Measurements from ENCODE around the gene VSIG4.

Gene VSIG4

DNA sequence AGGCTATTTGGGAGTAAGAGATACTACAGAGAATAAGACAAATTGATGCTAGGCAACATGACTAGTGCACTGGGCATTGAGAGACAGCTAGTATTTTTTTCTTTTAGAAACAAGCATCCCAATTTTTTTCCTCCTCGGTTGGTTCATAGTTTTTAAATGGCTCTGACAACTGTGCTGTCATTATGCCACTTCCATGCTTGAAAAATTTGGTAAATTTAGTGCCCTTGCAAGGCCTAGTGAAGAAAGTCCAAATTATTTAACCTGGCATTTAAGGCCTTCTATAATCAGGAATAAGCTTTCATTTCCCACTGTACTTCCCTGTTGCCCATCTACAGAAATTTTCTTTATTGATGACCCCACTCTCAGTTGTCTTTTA is 15.8 kb downstream of the VSIG4 start:
- DNase-seq (ENCODE audit: low read depth in 2 of 2), result no peak

DNA sequence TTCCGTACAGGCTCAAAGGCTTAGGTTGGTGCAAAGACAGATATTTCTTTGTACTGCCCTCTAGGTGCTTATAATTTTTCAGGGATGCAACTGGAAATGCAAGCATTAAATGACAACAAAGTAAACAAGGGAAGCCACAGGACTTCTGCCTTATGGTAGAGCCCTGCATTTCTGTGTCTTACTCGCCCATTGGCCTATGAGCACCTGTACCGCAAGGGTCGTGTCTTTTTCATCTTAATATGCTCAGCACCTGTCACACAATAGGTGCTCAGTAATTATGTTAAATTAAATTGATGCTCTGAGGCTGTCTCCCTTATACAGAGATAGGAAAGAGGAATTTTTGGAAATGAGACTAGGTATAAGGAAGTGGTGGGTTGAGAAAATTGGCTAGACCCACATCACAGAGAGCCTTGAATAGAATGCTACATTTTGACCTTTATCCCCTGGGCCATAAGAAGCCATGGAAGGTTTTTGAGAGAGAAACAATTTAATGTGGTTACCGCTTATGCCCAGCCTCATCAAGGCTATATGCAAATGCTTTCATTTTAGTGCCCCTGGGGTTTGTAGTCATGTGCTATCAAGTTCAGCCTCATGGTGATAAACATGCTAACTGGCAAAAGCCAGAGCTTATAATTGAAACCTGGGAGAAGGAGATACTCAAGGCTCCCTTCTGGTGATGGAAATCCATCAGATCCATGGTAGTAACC is 16.3 kb downstream of the VSIG4 start:
- no peak for DNase-seq (ENCODE audit: low read depth in 2 of 2)

DNA sequence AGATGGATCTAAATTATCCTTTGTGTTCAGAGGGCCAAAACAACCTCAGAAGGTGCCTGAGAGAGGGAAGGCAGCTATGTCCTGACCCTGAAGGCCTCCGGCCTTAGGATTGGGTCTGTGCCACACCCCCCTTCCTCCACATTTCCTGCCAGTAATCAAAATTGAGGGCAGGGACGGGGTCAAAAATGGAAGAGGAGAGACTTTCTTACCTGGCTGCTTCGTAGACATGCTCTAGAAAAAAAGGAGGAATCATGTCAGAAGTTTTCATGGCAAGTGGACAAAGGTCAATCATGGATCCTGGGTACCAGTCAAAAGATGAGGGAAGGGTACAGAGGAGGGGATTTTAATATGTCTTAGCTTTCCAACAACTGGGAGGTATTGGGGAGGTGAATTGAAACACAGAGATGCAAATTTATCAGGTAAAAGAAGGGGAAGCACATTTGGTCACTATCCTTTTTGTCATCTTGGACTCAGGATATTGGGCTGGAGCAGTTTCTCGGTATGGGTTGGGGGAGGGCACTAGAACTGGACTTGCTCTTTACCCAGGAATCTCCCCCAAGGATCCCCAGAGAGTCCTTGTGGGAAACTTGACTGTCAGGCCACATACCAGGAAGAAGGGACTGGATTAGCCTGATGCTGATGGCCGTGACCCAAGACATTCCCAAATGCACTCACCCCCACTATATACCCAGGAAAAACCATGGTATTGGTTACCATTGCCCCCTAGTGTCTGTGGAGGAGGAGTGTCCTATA is 17.1 kb downstream of the VSIG4 start:
- DNase-seq (ENCODE audit: low read depth in 2 of 2), result no peak

DNA sequence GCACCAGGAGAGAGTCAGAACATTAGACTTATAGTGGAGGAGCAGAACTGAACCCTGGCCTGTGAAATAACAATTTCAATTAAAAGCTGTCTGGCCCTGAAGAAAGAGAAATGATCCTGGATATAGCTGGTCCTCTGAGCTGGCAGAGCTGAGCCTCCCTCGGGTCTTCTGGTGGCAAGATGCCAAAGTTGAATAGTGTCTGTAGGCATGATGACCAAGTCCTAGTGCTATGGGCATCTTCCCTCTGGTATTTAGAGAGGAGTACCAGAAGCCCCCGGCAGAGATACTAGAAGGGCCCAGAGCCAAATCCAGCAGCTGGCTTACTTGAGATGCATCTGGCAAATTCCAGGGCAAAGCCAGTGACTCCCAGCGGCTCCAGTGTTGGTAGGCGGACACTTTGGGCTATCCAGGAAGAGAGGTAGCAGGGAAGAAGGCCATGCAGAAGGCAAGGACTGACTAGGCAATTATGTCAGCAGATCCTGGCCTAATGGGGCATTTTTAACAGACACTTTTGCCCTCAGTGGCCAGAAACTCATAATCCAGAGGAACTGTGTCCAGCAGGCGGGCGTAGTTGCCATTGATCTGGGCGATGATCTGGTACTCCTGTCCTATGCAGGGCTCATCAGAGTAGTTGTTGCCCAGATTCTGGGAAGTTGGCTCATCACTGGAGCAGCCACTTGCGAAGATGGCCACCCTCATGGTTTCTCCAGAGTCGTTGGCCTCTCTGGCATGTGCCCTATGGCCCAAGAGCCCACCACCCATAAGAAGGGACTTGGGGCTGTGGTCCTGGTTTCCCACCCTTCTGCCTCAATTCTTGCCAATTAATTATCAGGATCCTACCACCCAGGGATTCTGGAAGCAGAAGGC is 17.9 kb downstream of the VSIG4 start:
- DNase-seq (ENCODE audit: low read depth in 2 of 2), result no peak

DNA sequence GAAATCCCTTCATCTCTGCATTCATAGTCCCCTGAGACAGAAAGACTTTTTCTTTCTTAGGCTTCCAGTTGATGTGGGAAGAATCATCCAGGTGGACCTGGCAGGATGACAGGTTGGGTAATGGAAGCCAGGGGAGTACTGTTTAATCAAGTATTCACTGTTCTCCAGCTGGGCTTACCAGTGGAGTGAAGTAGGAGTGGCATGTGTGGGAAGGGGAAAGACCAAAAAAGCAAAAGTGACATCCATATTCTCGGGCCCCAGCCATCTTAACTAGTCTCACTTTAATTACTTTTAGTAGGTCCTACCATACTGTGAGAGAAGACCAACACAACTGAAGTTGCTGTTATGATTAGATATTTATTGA is 18.5 kb downstream of the VSIG4 start:
- DNase-seq (ENCODE audit: low read depth in 2 of 2), result no peak

DNA sequence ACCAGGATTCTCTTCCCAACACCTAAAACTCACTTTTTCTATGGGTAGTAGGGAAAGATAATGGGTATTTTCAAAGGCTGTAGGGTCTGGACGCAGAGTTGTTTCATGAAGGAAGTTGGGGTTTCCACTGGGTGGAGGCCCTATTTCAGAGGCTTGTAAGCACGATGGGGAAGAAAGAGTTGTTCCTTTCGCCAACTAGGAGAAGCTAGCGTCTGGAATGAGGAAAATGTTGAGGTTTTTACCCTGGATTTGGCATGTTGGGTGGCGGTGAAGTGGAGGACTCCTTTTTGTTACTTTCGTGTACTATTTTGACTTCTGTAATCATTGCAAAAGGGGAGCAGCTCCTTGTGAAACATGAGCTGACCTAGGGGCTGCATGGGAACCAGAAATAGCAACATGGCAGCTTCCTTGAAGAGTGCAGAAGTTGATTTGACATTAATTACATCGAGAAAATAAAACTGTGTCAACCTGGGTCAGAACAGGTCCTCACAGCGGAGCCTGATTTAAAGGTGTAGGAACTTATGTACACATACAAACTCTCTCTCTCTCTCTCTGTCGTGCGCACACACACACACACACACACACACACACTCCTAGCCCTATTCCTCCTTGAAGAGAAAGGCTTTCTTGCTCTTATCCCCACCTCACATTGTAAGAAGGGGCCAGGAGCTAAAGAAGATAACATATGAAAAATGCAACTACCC is 19.1 kb downstream of the VSIG4 start:
- no peak for DNase-seq (ENCODE audit: low read depth in 2 of 2)

DNA sequence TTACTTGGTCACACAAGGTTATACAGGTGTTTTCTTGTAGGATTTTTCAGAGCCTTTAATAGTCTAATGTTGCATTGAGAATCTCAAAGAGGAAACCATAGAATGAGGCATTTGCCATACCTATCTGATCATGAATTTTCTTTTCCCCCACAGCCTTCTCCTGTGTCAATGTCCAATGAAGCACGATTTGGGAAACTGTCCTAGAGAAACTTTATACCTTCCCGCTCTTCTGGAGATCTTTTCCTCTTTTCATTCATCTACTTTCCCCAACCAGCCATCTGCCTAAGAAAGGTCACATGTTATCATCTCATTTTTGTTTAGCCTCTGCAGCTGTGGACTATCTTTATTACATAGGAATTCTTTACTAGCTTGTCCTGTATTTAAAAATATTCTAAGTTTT is 19.9 kb downstream of the VSIG4 start:
- no peak for DNase-seq (ENCODE audit: low read depth in 2 of 2)

DNA sequence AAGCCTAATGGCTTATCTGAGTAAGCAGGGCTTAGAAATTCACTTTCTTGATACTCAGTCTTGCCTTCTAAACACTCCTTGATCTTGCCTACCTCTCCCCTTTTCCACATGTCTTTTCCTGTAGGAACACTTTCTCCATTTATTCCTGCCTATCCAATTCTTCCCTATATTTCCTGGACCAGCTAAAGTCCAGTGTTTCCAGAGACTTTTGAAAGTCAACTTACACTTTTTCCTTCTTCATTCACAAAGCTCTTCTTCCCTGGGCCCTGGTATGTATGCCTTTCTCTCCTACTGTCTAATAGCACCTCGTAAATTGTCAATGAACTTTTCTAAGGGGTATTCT is 20.6 kb downstream of the VSIG4 start:
- DNase-seq (ENCODE audit: low read depth in 2 of 2), result no peak

DNA sequence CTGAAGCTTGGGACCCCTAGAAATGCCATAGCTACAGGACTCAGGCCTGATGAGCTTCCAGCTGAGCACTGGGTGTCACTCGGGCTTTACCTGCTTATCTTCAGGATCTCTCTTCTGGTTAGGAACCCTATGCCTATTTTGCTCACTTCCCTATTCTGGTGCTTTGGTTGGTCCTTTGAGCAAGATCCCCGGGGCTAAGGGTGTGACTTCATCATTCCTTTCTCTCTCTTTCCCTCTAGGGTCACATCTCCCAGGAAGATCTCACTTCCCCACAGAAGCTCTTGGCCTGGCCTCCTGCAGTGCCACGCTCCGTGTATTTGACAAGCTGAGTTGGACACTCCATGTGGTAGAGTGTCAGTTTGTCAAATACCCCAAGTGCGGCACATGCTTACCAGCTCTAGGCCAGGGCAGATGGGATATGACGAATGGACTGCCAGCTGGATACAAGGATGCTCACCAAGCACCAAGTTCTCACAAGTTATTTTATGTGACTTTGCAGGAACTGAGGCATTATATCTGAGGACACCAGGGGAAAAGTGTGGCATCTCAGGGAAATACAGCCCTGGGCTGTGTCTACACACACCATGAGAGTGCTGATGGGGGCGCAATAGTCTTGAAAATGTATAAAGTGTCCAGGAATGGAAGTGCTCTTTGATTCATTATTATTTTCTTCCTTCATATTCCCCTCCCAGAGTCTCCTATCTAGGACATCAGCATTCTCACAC is 21.1 kb downstream of the VSIG4 start:
- DNase-seq (ENCODE audit: low read depth in 2 of 2), result no peak

DNA sequence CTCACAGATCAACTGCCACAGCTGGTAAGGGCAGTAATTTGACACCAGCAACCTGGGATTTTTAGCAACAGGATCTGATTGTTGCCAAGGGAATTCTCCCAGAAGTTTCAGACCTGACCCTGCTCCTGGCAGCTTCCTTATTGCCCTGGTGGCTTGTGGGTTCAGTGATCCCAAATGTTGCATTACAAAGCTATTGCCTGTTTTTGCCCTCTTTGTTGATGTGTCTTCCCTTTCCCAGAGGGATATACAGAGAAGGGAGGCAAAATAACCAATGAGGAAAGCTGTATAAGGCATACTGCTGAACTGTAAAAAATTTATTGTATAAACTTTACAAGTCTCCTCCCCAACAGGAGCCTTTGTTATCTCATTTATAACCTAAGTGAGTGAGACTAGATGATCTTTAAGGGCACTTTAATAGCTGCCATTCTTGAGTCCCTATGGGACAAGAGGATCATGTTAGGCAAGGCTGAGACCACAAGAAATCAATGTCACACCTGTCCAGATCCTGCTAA is 22.2 kb downstream of the VSIG4 start:
- no peak for DNase-seq (ENCODE audit: low read depth in 2 of 2)

DNA sequence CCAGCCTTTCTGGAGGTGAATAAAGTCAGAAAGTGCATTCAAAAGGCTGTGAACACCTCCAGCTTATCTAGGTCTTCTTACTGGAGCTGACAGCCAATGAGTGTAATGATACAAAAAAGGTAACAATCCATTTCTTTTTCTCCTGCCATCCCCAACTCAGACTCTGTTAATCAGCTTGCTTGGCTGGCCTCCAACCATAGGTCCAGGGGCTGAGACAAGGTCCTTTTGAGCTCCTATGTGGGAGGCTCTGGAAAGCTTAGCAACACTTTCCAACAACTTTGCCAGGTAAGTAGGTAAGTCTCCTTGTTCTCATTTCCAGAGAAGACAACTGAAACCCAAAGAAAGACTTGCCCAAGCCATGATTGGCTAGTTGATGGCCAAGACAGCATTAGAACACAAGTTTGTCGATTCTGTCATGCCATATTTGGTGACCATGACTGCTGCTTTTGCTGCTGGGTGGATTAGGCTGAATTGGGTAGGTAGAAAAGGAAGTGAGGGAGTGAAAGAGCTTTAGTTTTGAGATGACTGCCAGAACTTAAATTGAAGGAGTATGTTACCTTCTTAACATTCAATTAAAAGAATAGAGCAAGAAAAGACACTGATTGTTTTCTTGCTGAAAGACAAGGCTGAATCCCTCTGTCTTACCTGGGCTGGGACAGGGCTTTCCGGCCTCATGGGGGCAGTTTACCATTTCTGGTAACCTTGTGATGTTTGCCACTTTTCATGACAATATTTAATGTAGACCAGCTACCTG is 22.8 kb downstream of the VSIG4 start:
- no peak for DNase-seq (ENCODE audit: low read depth in 2 of 2)

DNA sequence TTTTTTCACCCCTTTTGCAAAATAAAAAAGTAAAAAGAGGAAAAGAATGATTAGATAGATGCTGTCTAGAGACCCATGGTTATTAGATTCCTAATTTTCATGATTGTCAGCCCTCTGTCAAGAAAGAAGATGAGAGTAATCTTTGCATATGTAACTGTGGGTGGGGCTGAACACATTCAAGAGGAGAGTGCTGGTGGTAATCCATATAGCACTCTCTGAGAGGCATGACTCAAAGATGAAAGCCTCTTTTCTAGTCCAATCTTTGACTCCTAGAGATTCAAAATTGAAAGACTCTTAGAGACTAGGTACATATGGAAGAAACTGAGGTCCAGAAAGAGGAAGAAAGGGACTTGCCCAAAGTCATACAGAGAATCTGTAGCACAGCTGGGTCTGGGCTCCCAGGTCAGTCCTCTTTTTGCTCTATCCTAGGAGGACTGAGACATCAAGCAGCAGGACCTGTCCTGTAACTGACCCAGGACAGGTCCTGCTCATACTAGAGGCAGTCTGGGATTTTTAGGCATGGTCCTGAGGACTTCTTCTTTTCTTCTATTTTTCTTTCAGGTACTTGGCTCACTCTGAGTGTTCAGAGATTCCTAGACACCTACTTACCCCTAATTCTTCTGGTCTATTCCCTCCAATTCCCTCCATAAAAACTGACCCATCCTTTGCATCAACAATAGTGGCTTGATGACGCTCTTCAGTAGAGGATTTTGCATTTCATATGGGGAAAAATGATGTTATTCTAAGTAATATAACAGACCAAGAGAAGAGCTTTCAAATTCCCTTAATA is 23.8 kb downstream of the VSIG4 start:
- no peak for DNase-seq (ENCODE audit: low read depth in 2 of 2)

DNA sequence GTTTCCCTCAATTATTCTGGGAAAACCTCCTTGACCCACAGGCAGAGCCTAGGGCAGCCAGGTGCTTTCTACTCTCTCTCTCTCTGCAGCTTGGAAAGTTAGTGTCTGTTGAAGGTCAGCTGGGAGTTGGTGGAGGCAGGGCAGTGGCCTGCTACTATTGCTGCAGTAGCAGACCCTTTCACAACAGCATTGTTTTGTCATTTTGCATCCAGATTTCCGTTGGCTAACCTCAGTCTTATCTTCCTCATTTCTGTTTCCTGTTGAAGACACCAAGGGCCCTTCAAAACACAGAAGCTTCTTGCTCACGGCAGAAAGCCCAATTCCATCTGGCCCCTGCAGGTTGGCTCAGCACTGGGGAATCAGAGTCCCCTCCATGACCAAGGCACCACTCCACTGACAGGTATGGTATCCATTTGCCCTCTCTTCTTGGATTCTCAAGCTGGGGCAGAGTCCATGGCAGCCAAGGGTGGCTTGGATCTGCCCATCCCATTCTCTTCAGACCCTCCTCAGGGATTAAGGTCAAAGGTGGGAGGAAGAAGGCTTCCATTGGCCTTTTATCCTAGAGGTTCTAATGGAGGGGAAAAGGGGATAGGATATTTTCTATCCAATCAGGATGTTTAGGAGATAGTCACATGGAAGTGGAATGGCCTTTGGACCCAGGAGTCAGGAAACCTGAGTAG is 24.6 kb downstream of the VSIG4 start:
- no peak for DNase-seq (ENCODE audit: low read depth in 2 of 2)

DNA sequence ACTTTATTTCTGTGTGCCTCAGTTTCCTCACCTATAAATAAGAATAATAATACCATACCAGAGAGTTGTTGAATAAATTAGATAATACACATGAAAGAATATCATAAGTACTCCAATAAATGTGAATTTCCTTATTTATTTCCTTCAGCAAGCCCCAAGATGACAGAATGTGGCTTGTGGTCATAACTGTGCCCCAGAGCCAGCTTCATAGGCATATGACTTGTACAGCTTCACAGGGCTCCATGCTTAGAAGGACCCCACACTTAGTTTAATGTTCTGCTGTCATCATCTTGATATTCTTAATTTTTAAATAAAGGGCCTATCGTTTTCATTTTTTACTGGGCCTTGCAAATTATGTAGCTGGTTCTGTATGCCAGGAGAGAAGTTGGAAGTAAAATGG is 25.3 kb downstream of the VSIG4 start:
- DNase-seq (ENCODE audit: low read depth in 2 of 2), result no peak

DNA sequence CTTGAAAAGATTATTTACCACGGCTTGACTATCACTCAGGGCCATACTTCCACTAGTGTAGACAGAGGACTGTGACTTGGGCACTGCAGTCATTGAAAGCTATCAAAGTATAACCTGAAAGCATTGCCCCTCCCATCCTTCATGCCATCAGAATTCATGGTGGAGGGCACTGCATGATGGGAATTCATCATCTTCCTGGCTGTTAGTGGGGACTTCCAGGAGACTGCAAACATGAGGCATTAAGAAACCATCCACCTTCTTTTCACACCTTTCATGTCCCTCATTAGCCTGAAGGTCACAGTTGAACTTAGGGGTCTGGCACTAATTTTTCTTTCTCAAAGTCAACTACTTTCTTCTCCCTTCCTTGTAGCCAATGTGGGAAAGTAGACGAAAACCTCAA is 25.8 kb downstream of the VSIG4 start:
- no peak for DNase-seq (ENCODE audit: low read depth in 2 of 2)

DNA sequence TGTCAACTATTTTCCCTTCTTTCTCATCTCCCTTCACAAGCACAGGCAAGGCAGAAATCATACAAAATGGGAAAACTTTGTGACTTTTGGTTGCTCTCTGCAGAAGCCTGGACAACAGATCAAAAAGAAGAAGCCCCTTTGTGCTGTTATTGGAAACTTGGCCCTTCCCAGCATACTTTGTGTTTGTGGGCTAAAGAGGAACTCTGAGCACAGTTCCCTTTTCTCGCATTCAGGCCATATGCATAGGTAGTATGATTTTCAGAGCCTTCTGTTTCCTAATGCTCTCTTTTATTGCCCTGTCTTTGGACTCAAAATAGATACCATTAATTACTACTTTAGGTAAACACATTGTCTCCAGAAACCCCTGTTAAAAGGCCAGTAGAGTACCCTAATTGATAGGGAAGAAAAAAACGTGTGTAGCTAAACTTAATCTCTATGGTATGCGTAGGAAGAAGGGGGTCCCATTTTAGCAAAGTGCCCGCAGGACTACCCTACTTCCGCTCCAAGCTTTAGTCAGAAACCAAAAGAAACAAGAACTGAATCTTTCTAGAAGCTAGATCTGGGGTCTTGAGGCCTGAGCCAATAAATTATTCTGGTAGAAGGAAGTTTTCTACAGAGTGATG is 26.6 kb downstream of the VSIG4 start:
- DNase-seq (ENCODE audit: low read depth in 2 of 2), result no peak

DNA sequence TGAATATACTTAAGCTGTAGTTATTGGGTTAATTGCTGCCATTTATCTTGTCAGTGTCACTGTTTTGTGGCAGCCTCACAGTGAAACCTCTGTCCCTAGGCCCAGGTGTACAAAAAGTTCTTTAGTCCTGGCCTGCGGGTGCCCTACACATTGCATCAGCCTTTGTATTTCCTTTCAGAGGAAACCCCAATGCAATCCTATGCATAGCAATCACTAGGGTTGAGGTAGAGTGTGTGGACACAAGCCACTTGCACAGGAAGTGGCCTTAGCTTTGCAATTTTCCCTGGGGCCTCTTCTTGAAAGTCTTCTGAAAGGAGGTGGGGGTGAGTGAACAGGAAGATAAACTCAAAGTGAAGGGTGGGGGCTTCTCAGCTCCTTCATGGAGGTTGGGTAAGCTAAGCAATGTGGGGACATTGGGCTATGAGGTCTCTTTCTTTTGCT is 27.8 kb downstream of the VSIG4 start:
- no peak for DNase-seq (ENCODE audit: low read depth in 2 of 2)

DNA sequence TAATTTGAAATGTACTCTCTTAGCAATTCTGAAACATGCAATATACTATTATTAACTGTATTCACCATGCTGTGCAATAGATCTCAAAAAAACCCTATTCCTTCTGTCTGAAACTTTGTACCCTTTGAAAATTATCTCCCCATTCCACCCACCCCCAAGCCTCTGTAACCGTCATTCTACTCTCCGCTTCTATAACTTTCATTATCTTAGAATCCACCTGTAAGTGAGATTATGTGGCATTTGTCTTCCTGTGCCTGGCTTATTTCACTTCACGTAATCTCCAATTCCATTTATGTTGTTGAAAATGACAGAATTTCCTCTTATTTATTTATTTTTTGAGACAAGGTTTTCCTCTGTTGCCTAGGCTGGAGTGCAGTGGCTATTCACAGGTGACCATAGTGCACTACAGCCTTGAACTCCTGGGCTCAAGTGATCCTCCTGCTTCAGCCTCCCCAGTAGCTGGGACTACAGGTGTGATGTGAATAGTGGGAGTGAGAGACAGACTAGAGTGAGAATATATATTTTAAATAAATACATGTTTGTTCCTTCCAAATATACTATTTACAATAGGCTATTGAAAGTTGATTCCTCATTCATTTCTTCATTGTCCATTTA is 30.5 kb downstream of the VSIG4 start:
- no peak for DNase-seq (ENCODE audit: low read depth in 2 of 2)

Measured in stimulated activated CD8-positive, alpha-beta memory T cell treated with anti-CD3 and anti-CD28 coated beads, Interleukin-2, amount 100 ng/mL, for 1 hour (primary cell).